HG03135 (cell line): ENCODE measurements around the gene FSD1.
A peak's percentile ranks its signal among the peaks of the same experiment; 100 is the strongest.

Experiments used
- ATAC-seq: cut with Tn5 transposase; IDR thresholded peaks from one replicate; pipeline ENCODE4 v1.9.1; 2021; ENCODE audit warnings: mild to moderate bottlenecking, moderate library complexity; ENCODE audit not compliant: unreplicated experiment

The FSD1 gene

GRCh38 chr19:4362101-4362828 lies 57.9 kb downstream of the FSD1 start:
- ATAC-seq = no peak

GRCh38 chr19:4362831-4363545 lies 58.6 kb downstream of the FSD1 start:
- no peak for ATAC-seq

- ATAC-seq = no peak
Measured at GRCh38 chr19:4363571-4364304, 59.3 kb downstream of the FSD1 start.

- no peak for ATAC-seq
Measured at GRCh38 chr19:4365341-4365740, 60.9 kb downstream of the FSD1 start.

- no peak for ATAC-seq
Measured at GRCh38 chr19:4365791-4366665, 61.6 kb downstream of the FSD1 start.

- ATAC-seq = no peak
Measured at GRCh38 chr19:4366666-4367335, 62.4 kb downstream of the FSD1 start.

- no peak for ATAC-seq
Measured at GRCh38 chr19:4367336-4367723, 62.9 kb downstream of the FSD1 start.

- no peak for ATAC-seq
Measured at GRCh38 chr19:4367781-4368127, 63.4 kb downstream of the FSD1 start.

- ATAC-seq = no peak
Measured at GRCh38 chr19:4368128-4368820, 63.9 kb downstream of the FSD1 start.

GRCh38 chr19:4369109-4369887 lies 64.9 kb downstream of the FSD1 start:
- ATAC-seq = peak; percentile 43

- peak; percentile 43 for ATAC-seq
Measured at GRCh38 chr19:4369888-4370260, 65.5 kb downstream of the FSD1 start.

GRCh38 chr19:4370418-4371041 lies 66.1 kb downstream of the FSD1 start:
- peak; percentile 3 for ATAC-seq

- ATAC-seq = no peak
Measured at GRCh38 chr19:4371247-4372164, 67.1 kb downstream of the FSD1 start.

- no peak for ATAC-seq
Measured at GRCh38 chr19:4372165-4373012, 68.0 kb downstream of the FSD1 start.

- ATAC-seq = no peak
Measured at GRCh38 chr19:4373013-4373367, 68.6 kb downstream of the FSD1 start.
